H1 (cell line): ENCODE data around the gene BEST3. TPM values are rescaled to one million over a fixed set of nuclear protein-coding genes. Genes with fewer than 3 reads are reported as not detected.

ENCODE experiments used
- EZH2 ChIP-seq: fragments of 200-600 bp; sonication (generic); IDR thresholded peaks from 2 replicates; pipeline ENCODE4 v1.7.1; 2012; ENCODE audit warnings: low read depth, mild to moderate bottlenecking, moderate library complexity, low read length, inconsistent platforms; ENCODE audit not compliant: severe bottlenecking
- POLR2A ChIP-seq, 2 experiments: IDR thresholded peaks; 1 replicate in 1 of 2; 2 replicates in 1 of 2; pipeline ENCODE4 v1.6.1; 2011; ENCODE audit warnings: low read depth in 2 of 2, low read length in 2 of 2, mild to moderate bottlenecking in 2 of 2; ENCODE audit errors: control extremely low read depth in 1 of 2
- polyA plus RNA-seq, 7 experiments: library from polyadenylated mRNA; depleted of rRNA in 3 of 7; stranded (reverse) in 5 of 7; unstranded in 2 of 7; fragments of >200 nt in 5 of 7; fragments of 200-250 nt in 2 of 7; gene quantifications; 1 replicate in 5 of 7; 2 replicates in 1 of 7; 4 replicates in 1 of 7; pipeline versions ENCODE4 v1.2.1 to v1.2.3, GENCODE V29; 2011 to 2013; ENCODE audit warnings: missing spikeins in 2 of 7, mixed read lengths in 2 of 7
- total RNA-seq: library from RNA; stranded (reverse); fragmentation: NEBNext Ultra II Directional; extraction: Animal tissue kit (Norgen Biotek cat#: 25700); gene quantifications from 2 replicates; pipeline ENCODE4 v1.2.1, GENCODE V29; 2021

BEST3 gene
- total and polyA plus RNA-seq, 2 of the 8 experiments (the other 6 are each of a cell fraction or from before 2014, with no cell fraction given): 0.17 TPM; not detected in 1

GRCh38 chr12:69623970-69624369, 75.1 kb downstream of the BEST3 start (continued):
- TF ChIP-seq POLR2A (IDR thresholded peaks at IDR 0.05; ENCODE audit: control extremely low read depth in 1 of 2, low read depth in 2 of 2, low read length in 2 of 2): no peak
- TF ChIP-seq EZH2: no peak
